Panc1 (cell line): ENCODE measurements around the gene SGMS1.

Experiments used
- POLR2AphosphoS5 ChIP-seq: IDR thresholded peaks from 2 replicates; pipeline ENCODE4 v1.6.1; 2012; ENCODE audit warnings: mild to moderate bottlenecking, low read depth, low read length, moderate library complexity
- TCF7L2 ChIP-seq: IDR thresholded peaks from 2 replicates; pipeline ENCODE4 v1.6.1; 2011; ENCODE audit warnings: mild to moderate bottlenecking, low read depth, low read length, inconsistent platforms
- TF ChIP-seq, protein P1 (sequence below): fragments of 450-650 bp; IDR thresholded peaks from 2 replicates; pipeline ENCODE4 v1.5.1; 2017; ENCODE audit warnings: mild to moderate bottlenecking

DNA sequence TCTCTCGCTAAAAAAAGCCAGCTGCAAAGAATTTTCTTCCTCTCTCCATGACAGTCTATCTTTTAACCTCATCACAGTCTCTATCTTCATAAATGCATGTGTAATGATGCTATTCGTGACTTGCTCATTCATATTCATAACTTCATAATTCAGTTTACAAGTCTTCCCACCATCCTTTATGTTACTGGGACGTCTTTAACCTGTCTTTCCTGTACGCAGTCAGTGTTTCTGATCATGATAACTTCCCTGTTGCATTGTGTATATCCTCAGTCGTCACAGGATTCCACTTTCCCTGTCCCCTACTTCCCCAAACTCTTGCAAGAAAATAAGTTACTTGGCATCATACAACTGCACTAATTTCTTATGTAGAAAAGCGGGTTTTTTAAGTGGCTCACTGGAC, 206.9 kb downstream of the SGMS1 start:
- TF ChIP-seq, protein P1, sequence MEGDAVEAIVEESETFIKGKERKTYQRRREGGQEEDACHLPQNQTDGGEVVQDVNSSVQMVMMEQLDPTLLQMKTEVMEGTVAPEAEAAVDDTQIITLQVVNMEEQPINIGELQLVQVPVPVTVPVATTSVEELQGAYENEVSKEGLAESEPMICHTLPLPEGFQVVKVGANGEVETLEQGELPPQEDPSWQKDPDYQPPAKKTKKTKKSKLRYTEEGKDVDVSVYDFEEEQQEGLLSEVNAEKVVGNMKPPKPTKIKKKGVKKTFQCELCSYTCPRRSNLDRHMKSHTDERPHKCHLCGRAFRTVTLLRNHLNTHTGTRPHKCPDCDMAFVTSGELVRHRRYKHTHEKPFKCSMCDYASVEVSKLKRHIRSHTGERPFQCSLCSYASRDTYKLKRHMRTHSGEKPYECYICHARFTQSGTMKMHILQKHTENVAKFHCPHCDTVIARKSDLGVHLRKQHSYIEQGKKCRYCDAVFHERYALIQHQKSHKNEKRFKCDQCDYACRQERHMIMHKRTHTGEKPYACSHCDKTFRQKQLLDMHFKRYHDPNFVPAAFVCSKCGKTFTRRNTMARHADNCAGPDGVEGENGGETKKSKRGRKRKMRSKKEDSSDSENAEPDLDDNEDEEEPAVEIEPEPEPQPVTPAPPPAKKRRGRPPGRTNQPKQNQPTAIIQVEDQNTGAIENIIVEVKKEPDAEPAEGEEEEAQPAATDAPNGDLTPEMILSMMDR = no peak
- TF ChIP-seq TCF7L2 = no peak
- no peak for TF ChIP-seq POLR2AphosphoS5
